Endothelial cell (in vitro differentiated cells): ENCODE results near the gene PLA2G2A. TPM values are rescaled to one million over a fixed set of nuclear protein-coding genes. Genes with fewer than 3 reads are reported as not detected.

Source experiments
- DNase-seq: peaks from one replicate; pipeline ENCODE4 v3.0.0; 2021; ENCODE audit warnings: low spot score
- H3K27ac Mint-ChIP-seq: one replicate; pipeline ENCODE4 v1.8.0; 2021; ENCODE audit warnings: mixed read lengths, inconsistent platforms; ENCODE audit not compliant: unreplicated experiment
- H3K27me3 Mint-ChIP-seq: one replicate; pipeline ENCODE4 v1.8.0; 2021; ENCODE audit warnings: mild to moderate bottlenecking, moderate library complexity, mixed read lengths, inconsistent platforms; ENCODE audit not compliant: unreplicated experiment
- H3K36me3 Mint-ChIP-seq: one replicate; pipeline ENCODE4 v1.8.0; 2021; ENCODE audit warnings: mild to moderate bottlenecking, low read depth, mixed read lengths, inconsistent platforms; ENCODE audit not compliant: unreplicated experiment
- H3K4me1 Mint-ChIP-seq: one replicate; pipeline ENCODE4 v1.8.0; 2021; ENCODE audit warnings: mild to moderate bottlenecking, mixed read lengths, inconsistent platforms; ENCODE audit not compliant: unreplicated experiment
- H3K4me3 Mint-ChIP-seq: one replicate; pipeline ENCODE4 v1.8.0; 2021; ENCODE audit warnings: mild to moderate bottlenecking, mixed read lengths, inconsistent platforms; ENCODE audit not compliant: unreplicated experiment
- H3K9me3 Mint-ChIP-seq: one replicate; pipeline ENCODE4 v1.8.0; 2021; ENCODE audit warnings: mixed read lengths, inconsistent platforms; ENCODE audit not compliant: unreplicated experiment
- CTCF ChIP-seq: fragments of 200-600 bp; sonication (generic); IDR thresholded peaks from one replicate; pipeline ENCODE4 v1.5.0; 2021; ENCODE audit warnings: antibody characterized with exemption; ENCODE audit not compliant: unreplicated experiment
- total RNA-seq: library from RNA; stranded (reverse); fragmentation: NEBNext Ultra II Directional; extraction: Animal tissue kit (Norgen Biotek cat#: 25700); gene quantifications from one replicate; pipeline ENCODE4 v1.2.1, GENCODE V29; 2021; ENCODE audit not compliant: unreplicated experiment

PLA2G2A gene
- total RNA-seq, 1 donor from 2014 or later, result not detected

GRCh38 chr1:19926296-19927129 is 52.9 kb downstream of the PLA2G2A start:
- DNase-seq, result no peak

More at GRCh38 chr1:19926296-19927129, 52.9 kb downstream of the PLA2G2A start:
- H3K36me3 Mint-ChIP-seq, result peaks cover 7% of the 10 kb centered on the region
- H3K27ac Mint-ChIP-seq, result no peak overlapping the region
- H3K4me1 Mint-ChIP-seq, result no peaks in the 10 kb centered on the region
- peaks cover 4% of the 10 kb centered on the region for H3K9me3 Mint-ChIP-seq
- no peak overlapping the region for H3K4me3 Mint-ChIP-seq
- H3K27me3 Mint-ChIP-seq, result peaks cover under 1% of the 10 kb centered on the region
- no peak for TF ChIP-seq CTCF

Other genes with a start within 250 kb of the PLA2G2A start
- gene TMCO4, start 179.7 kb downstream of the PLA2G2A start, total RNA-seq, result 4.1 TPM
- gene RNF186, start 164.3 kb downstream of the PLA2G2A start, total RNA-seq, result not detected
- 12.1 TPM for gene OTUD3, start 97.2 kb downstream of the PLA2G2A start, total RNA-seq
- not detected for gene PLA2G2E, start 56.0 kb downstream of the PLA2G2A start, total RNA-seq
- gene PLA2G5, start 90.6 kb upstream of the PLA2G2A start, total RNA-seq, result 0.77 TPM
- not detected for gene PLA2G2D, start 139.9 kb upstream of the PLA2G2A start, total RNA-seq
- gene PLA2G2F, start 159.7 kb upstream of the PLA2G2A start, total RNA-seq, result not detected
- 0.13 TPM for gene UBXN10, start 206.5 kb upstream of the PLA2G2A start, total RNA-seq
- not detected for gene PLA2G2C, start 206.9 kb upstream of the PLA2G2A start, total RNA-seq